ENCODE measurements around the gene CCR9. TPM values are rescaled to one million over a fixed set of nuclear protein-coding genes. Genes with fewer than 3 reads are reported as not detected.

Gene CCR9
- total RNA-seq, 1 donor, result 0.94 TPM

GRCh38 chr3:45944830-45945620, 58.7 kb downstream of the CCR9 start:
- no peak overlapping the region for H3K4me3 ChIP-seq (ENCODE audit: low read length)
- peaks cover 23% of the 10 kb centered on the region for H3K4me1 ChIP-seq (ENCODE audit: insufficient read depth, low read length)
- no peaks in the 10 kb centered on the region for H3K9me3 ChIP-seq (ENCODE audit: low read depth, low read length)
- H3K27me3 ChIP-seq (ENCODE audit: insufficient read depth, low read length), result no peaks in the 10 kb centered on the region

- no peaks in the 10 kb centered on the region for H3K27me3 ChIP-seq (ENCODE audit: insufficient read depth, low read length)
- H3K4me1 ChIP-seq (ENCODE audit: insufficient read depth, low read length), result peaks cover 33% of the 10 kb centered on the region
- no peaks in the 10 kb centered on the region for H3K9me3 ChIP-seq (ENCODE audit: low read depth, low read length)
- H3K4me3 ChIP-seq (ENCODE audit: low read length), result no peak overlapping the region
Measured at GRCh38 chr3:45946307-45946706, 60.0 kb downstream of the CCR9 start.

GRCh38 chr3:45946875-45947274, 60.5 kb downstream of the CCR9 start:
- Histone ChIP-seq H3K27me3 (ENCODE audit: insufficient read depth, low read length) (no peaks in the 10 kb centered on the region), H3K4me1 (ENCODE audit: insufficient read depth, low read length) (peaks cover 38% of the 10 kb centered on the region), H3K4me3 (ENCODE audit: low read length) (no peak overlapping the region), H3K9me3 (ENCODE audit: low read depth, low read length) (no peaks in the 10 kb centered on the region)

- Histone ChIP-seq H3K9me3 (ENCODE audit: low read depth, low read length) (no peaks in the 10 kb centered on the region), H3K4me1 (ENCODE audit: insufficient read depth, low read length) (peaks cover 34% of the 10 kb centered on the region), H3K4me3 (ENCODE audit: low read length) (no peak overlapping the region), H3K27me3 (ENCODE audit: insufficient read depth, low read length) (no peaks in the 10 kb centered on the region)
Measured at GRCh38 chr3:45947361-45947760, 61.0 kb downstream of the CCR9 start.

GRCh38 chr3:45948311-45948781, 62.0 kb downstream of the CCR9 start:
- Histone ChIP-seq H3K4me1 (ENCODE audit: insufficient read depth, low read length) (peaks cover 28% of the 10 kb centered on the region), H3K4me3 (ENCODE audit: low read length) (no peak overlapping the region), H3K27me3 (ENCODE audit: insufficient read depth, low read length) (no peaks in the 10 kb centered on the region), H3K9me3 (ENCODE audit: low read depth, low read length) (no peaks in the 10 kb centered on the region)

- Histone ChIP-seq H3K4me1 (ENCODE audit: insufficient read depth, low read length) (peaks cover 25% of the 10 kb centered on the region), H3K9me3 (ENCODE audit: low read depth, low read length) (no peaks in the 10 kb centered on the region), H3K4me3 (ENCODE audit: low read length) (no peak overlapping the region), H3K27me3 (ENCODE audit: insufficient read depth, low read length) (no peaks in the 10 kb centered on the region)
Measured at GRCh38 chr3:45948881-45949280, 62.5 kb downstream of the CCR9 start.

GRCh38 chr3:45949432-45949831, 63.1 kb downstream of the CCR9 start:
- H3K27me3 ChIP-seq (ENCODE audit: insufficient read depth, low read length), result no peaks in the 10 kb centered on the region
- peaks cover 25% of the 10 kb centered on the region for H3K4me1 ChIP-seq (ENCODE audit: insufficient read depth, low read length)
- no peak overlapping the region for H3K4me3 ChIP-seq (ENCODE audit: low read length)
- H3K9me3 ChIP-seq (ENCODE audit: low read depth, low read length), result no peaks in the 10 kb centered on the region

GRCh38 chr3:45950131-45950530, 63.8 kb downstream of the CCR9 start:
- Histone ChIP-seq H3K9me3 (ENCODE audit: low read depth, low read length) (no peaks in the 10 kb centered on the region), H3K27me3 (ENCODE audit: insufficient read depth, low read length) (no peaks in the 10 kb centered on the region), H3K4me1 (ENCODE audit: insufficient read depth, low read length) (peaks cover 25% of the 10 kb centered on the region), H3K4me3 (ENCODE audit: low read length) (no peak overlapping the region)

GRCh38 chr3:45950686-45951600, 64.6 kb downstream of the CCR9 start:
- H3K4me3 ChIP-seq (ENCODE audit: low read length), result no peak overlapping the region
- no peaks in the 10 kb centered on the region for H3K27me3 ChIP-seq (ENCODE audit: insufficient read depth, low read length)
- no peaks in the 10 kb centered on the region for H3K9me3 ChIP-seq (ENCODE audit: low read depth, low read length)
- H3K4me1 ChIP-seq (ENCODE audit: insufficient read depth, low read length), result peaks cover 25% of the 10 kb centered on the region

- Histone ChIP-seq H3K9me3 (ENCODE audit: low read depth, low read length) (no peaks in the 10 kb centered on the region), H3K27me3 (ENCODE audit: insufficient read depth, low read length) (no peaks in the 10 kb centered on the region), H3K4me3 (ENCODE audit: low read length) (no peak overlapping the region), H3K4me1 (ENCODE audit: insufficient read depth, low read length) (peaks cover 25% of the 10 kb centered on the region)
Measured at GRCh38 chr3:45951946-45952345, 65.6 kb downstream of the CCR9 start.

GRCh38 chr3:45952456-45952855, 66.1 kb downstream of the CCR9 start:
- no peaks in the 10 kb centered on the region for H3K27me3 ChIP-seq (ENCODE audit: insufficient read depth, low read length)
- no peak overlapping the region for H3K4me3 ChIP-seq (ENCODE audit: low read length)
- peaks cover 25% of the 10 kb centered on the region for H3K4me1 ChIP-seq (ENCODE audit: insufficient read depth, low read length)
- no peaks in the 10 kb centered on the region for H3K9me3 ChIP-seq (ENCODE audit: low read depth, low read length)

Other genes with a start within 250 kb of the CCR9 start
- 42.7 TPM for gene SACM1L, start 197.1 kb upstream of the CCR9 start, total RNA-seq
- gene SLC6A20, start 90.0 kb upstream of the CCR9 start, total RNA-seq, result 0.10 TPM
- 8.5 TPM for gene LZTFL1, start 44.4 kb upstream of the CCR9 start, total RNA-seq
- 5.2 TPM for gene CXCR6, start 56.9 kb downstream of the CCR9 start, total RNA-seq
- gene FYCO1, start 109.3 kb downstream of the CCR9 start, total RNA-seq, result 12.1 TPM
- gene XCR1, start 140.9 kb downstream of the CCR9 start, total RNA-seq, result 1.0 TPM